CD4-positive, CD25-positive, alpha-beta regulatory T cell (primary cell): ENCODE measurements around the gene SPECC1. TPM values are rescaled to one million over a fixed set of nuclear protein-coding genes. Genes with fewer than 3 reads are reported as not detected.

Experiments used
- ATAC-seq, 2 donors: fragments of 150-1000 bp; cut with Tn5 transposase; one replicate each; pipeline ENCODE4 v1.10.0; 2021; ENCODE audit warnings: low read depth in 2 of 2, moderate number of reproducible peaks in 2 of 2, moderate library complexity in 1 of 2
- DNase-seq, 3 donors: peaks; one replicate each; pipeline versions ENCODE4 v3.0.0 to v3.0.0-alpha.2; 2012 to 2022; ENCODE audit warnings: mixed read lengths in 1 of 3
- H3K27ac ChIP-seq: one replicate; pipeline ENCODE4 v1.7.0; 2013; ENCODE audit warnings: mild to moderate bottlenecking, low read length; ENCODE audit not compliant: insufficient read depth, poor library complexity, severe bottlenecking
- H3K27me3 ChIP-seq: one replicate; pipeline ENCODE4 v1.7.0; 2013; ENCODE audit warnings: low read length; ENCODE audit not compliant: control insufficient read depth, insufficient read depth
- H3K36me3 ChIP-seq: one replicate; pipeline ENCODE4 v1.7.0; 2013; ENCODE audit warnings: mild to moderate bottlenecking, low read length, moderate library complexity; ENCODE audit not compliant: control insufficient read depth, insufficient read depth
- H3K4me1 ChIP-seq: 2 replicates; pipeline ENCODE4 v1.7.0; 2013; ENCODE audit warnings: mild to moderate bottlenecking, low read length; ENCODE audit not compliant: insufficient read depth, control insufficient read depth, poor library complexity, severe bottlenecking
- H3K4me3 ChIP-seq: one replicate; pipeline ENCODE4 v1.7.0; 2013; ENCODE audit warnings: low read depth, mild to moderate bottlenecking, low read length, moderate library complexity
- H3K9me3 ChIP-seq, 2 experiments: 1 replicate in 1 of 2; 2 replicates in 1 of 2; pipeline ENCODE4 v1.7.0; 2013; ENCODE audit warnings: low read length in 2 of 2, mild to moderate bottlenecking in 1 of 2, moderate library complexity in 1 of 2; ENCODE audit not compliant: control insufficient read depth in 2 of 2
- H3K27ac Mint-ChIP-seq, 3 donors: one replicate each; pipeline ENCODE4 v1.8.0; 2020 to 2022; ENCODE audit warnings: mild to moderate bottlenecking in 3 of 3, mixed read lengths in 3 of 3, moderate library complexity in 2 of 3
- H3K27me3 Mint-ChIP-seq: one replicate; pipeline ENCODE4 v1.8.0; 2022; ENCODE audit warnings: mild to moderate bottlenecking, mixed read lengths
- H3K36me3 Mint-ChIP-seq: one replicate; pipeline ENCODE4 v1.8.0; 2020; ENCODE audit warnings: mixed read lengths
- H3K4me1 Mint-ChIP-seq, 4 donors: one replicate each; pipeline ENCODE4 v1.8.0; 2020 to 2022; ENCODE audit warnings: mixed read lengths in 4 of 4, mild to moderate bottlenecking in 1 of 4
- H3K4me3 Mint-ChIP-seq, 4 donors: one replicate each; pipeline ENCODE4 v1.8.0; 2020 to 2022; ENCODE audit warnings: mild to moderate bottlenecking in 4 of 4, mixed read lengths in 4 of 4, moderate library complexity in 3 of 4
- H3K9me3 Mint-ChIP-seq, 7 donors: one replicate each; pipeline ENCODE4 v1.8.0; 2020 to 2022; ENCODE audit warnings: mixed read lengths in 7 of 7, mild to moderate bottlenecking in 3 of 7, moderate library complexity in 2 of 7
- polyA plus RNA-seq, 4 donors: library from polyadenylated mRNA; unstranded; fragments of 300-500 nt; fragmentation: Illumina TruSeq; gene quantifications; one replicate each; pipeline ENCODE4 v1.2.3, GENCODE V29; 2021
- total RNA-seq: library from RNA; stranded (reverse); gene quantifications from one replicate; pipeline ENCODE4 v1.2.3, GENCODE V29; 2022

SPECC1 gene
- total and polyA plus RNA-seq, 5 donors from 2014 or later: 0.62 to 6.5 (median 1.2) TPM

- Histone ChIP-seq H3K27me3 (no peaks in the 10 kb centered on the region), H3K27ac (no peak overlapping the region), H3K4me3 (no peak overlapping the region), H3K4me1 (no peaks in the 10 kb centered on the region), H3K36me3 (no peaks in the 10 kb centered on the region), H3K9me3 (no peaks in the 10 kb centered on the region)
- Mint-ChIP-seq H3K27ac (no peak overlapping the region), H3K36me3 (no peaks in the 10 kb centered on the region), H3K27me3 (no peaks in the 10 kb centered on the region), H3K4me1 (peaks cover 5 to 28% (median 16%) of the 10 kb centered on the region in 4 donors), H3K4me3 (no peak overlapping the region), H3K9me3 (no peaks in the 10 kb centered on the region)
- ATAC-seq (no peak), DNase-seq (no peak)
Measured at GRCh38 chr17:20280051-20280450, 270.9 kb downstream of the SPECC1 start.

- Mint-ChIP-seq H3K27ac (no peak overlapping the region), H3K9me3 (no peaks in the 10 kb centered on the region), H3K4me3 (no peak overlapping the region), H3K4me1 (peaks cover 5 to 20% (median 9%) of the 10 kb centered on the region in 4 donors), H3K36me3 (no peaks in the 10 kb centered on the region), H3K27me3 (no peaks in the 10 kb centered on the region)
- Histone ChIP-seq H3K4me1 (no peaks in the 10 kb centered on the region), H3K9me3 (no peaks in the 10 kb centered on the region), H3K27ac (no peak overlapping the region), H3K27me3 (no peaks in the 10 kb centered on the region), H3K4me3 (no peak overlapping the region), H3K36me3 (no peaks in the 10 kb centered on the region)
- DNase-seq (no peak), ATAC-seq (no peak)
Measured at GRCh38 chr17:20280851-20281250, 271.7 kb downstream of the SPECC1 start.

- H3K9me3 Mint-ChIP-seq: no peaks in the 10 kb centered on the region
- no peak for ATAC-seq
- DNase-seq: no peak
- no peaks in the 10 kb centered on the region for H3K36me3 Mint-ChIP-seq
- Histone ChIP-seq H3K27me3 (no peaks in the 10 kb centered on the region), H3K9me3 (no peaks in the 10 kb centered on the region), H3K36me3 (no peaks in the 10 kb centered on the region), H3K4me1 (no peaks in the 10 kb centered on the region), H3K27ac (no peak overlapping the region), H3K4me3 (no peak overlapping the region)
- H3K4me3 Mint-ChIP-seq: no peak overlapping the region
- H3K27ac Mint-ChIP-seq: no peak overlapping the region
- peaks cover 0 to 10% (median 1%) of the 10 kb centered on the region in 4 donors for H3K4me1 Mint-ChIP-seq
- H3K27me3 Mint-ChIP-seq: no peaks in the 10 kb centered on the region
Measured at GRCh38 chr17:20281860-20282259, 272.7 kb downstream of the SPECC1 start.

GRCh38 chr17:20282526-20283308, 273.6 kb downstream of the SPECC1 start:
- no peaks in the 10 kb centered on the region for H3K36me3 ChIP-seq
- Mint-ChIP-seq H3K36me3 (no peaks in the 10 kb centered on the region), H3K27ac (no peak overlapping the region), H3K4me1 (peaks cover 0 to 4% (median under 1%) of the 10 kb centered on the region in 4 donors), H3K9me3 (no peaks in the 10 kb centered on the region), H3K27me3 (no peaks in the 10 kb centered on the region), H3K4me3 (no peak overlapping the region)
- H3K4me1 ChIP-seq: no peaks in the 10 kb centered on the region
- H3K27ac ChIP-seq: no peak overlapping the region
- ATAC-seq: no peak
- no peaks in the 10 kb centered on the region for H3K27me3 ChIP-seq
- no peak for DNase-seq
- H3K4me3 ChIP-seq: no peak overlapping the region
- H3K9me3 ChIP-seq: no peaks in the 10 kb centered on the region

- H3K4me3 Mint-ChIP-seq: peak overlapping the region in 1 of 4 donors; percentile 62
- no peak for DNase-seq
- H3K27ac Mint-ChIP-seq: no peak overlapping the region
Measured at GRCh38 chr17:20284022-20284421, 274.9 kb downstream of the SPECC1 start.

GRCh38 chr17:20284570-20285295, 275.6 kb downstream of the SPECC1 start:
- H3K4me3 ChIP-seq: no peak overlapping the region
- Mint-ChIP-seq H3K9me3 (no peaks in the 10 kb centered on the region), H3K4me1 (no peaks in the 10 kb centered on the region), H3K27ac (no peak overlapping the region), H3K27me3 (no peaks in the 10 kb centered on the region), H3K4me3 (no peak overlapping the region), H3K36me3 (no peaks in the 10 kb centered on the region)
- no peaks in the 10 kb centered on the region for H3K9me3 ChIP-seq
- no peaks in the 10 kb centered on the region for H3K27me3 ChIP-seq
- no peak for DNase-seq
- H3K4me1 ChIP-seq: no peaks in the 10 kb centered on the region
- no peaks in the 10 kb centered on the region for H3K36me3 ChIP-seq
- ATAC-seq: no peak
- H3K27ac ChIP-seq: no peak overlapping the region

More at GRCh38 chr17:20284022-20284421, 274.9 kb downstream of the SPECC1 start:
- Histone ChIP-seq H3K4me3 (no peak overlapping the region), H3K9me3 (no peaks in the 10 kb centered on the region), H3K27me3 (no peaks in the 10 kb centered on the region), H3K27ac (no peak overlapping the region), H3K36me3 (no peaks in the 10 kb centered on the region), H3K4me1 (no peaks in the 10 kb centered on the region)
- Mint-ChIP-seq H3K9me3 (no peaks in the 10 kb centered on the region), H3K36me3 (no peaks in the 10 kb centered on the region), H3K27me3 (no peaks in the 10 kb centered on the region), H3K4me1 (no peaks in the 10 kb centered on the region)
- ATAC-seq: no peak

GRCh38 chr17:20289984-20290383, 280.8 kb downstream of the SPECC1 start:
- Mint-ChIP-seq H3K27me3 (no peaks in the 10 kb centered on the region), H3K4me1 (no peaks in the 10 kb centered on the region), H3K9me3 (peaks cover 0 to 2% (median 0%) of the 10 kb centered on the region in 7 donors), H3K4me3 (no peak overlapping the region), H3K27ac (no peak overlapping the region), H3K36me3 (no peaks in the 10 kb centered on the region)
- H3K27me3 ChIP-seq: no peaks in the 10 kb centered on the region
- no peak overlapping the region for H3K4me3 ChIP-seq
- H3K27ac ChIP-seq: no peak overlapping the region
- no peaks in the 10 kb centered on the region for H3K36me3 ChIP-seq
- H3K4me1 ChIP-seq: no peaks in the 10 kb centered on the region
- no peaks in the 10 kb centered on the region for H3K9me3 ChIP-seq
- ATAC-seq: no peak
- DNase-seq: no peak
